Urothelium cell line (cell line): ENCODE data around the gene SLF2.
A peak's percentile ranks its signal among the peaks of the same experiment; 100 is the strongest.

ENCODE experiments used
- DNase-seq: peaks from one replicate; pipeline ENCODE4 v3.0.0; 2011; ENCODE audit warnings: low spot score, mixed read lengths
- FAIRE-seq: peaks from 2 replicates; lab custom pipeline; 2011; peaks lifted over from hg19 to GRCh38; lab: Jason Lieb, UNC

The SLF2 gene

GRCh38 chr10:100912605-100913469, at the start of gene SLF2:
Gene SLF2, plus strand, starts transcription at chr10:100912963. Its CDS starts 148 bp downstream, at chr10:100913111.
- peak; percentile 99 for DNase-seq
- FAIRE-seq: peak; percentile 89

- FAIRE-seq (no peak), DNase-seq (no peak)
These were observed 49.3 kb upstream of the SLF2 start for GRCh38 chr10:100863433-100863832.

GRCh38 chr10:100864036-100864885, 48.5 kb upstream of the SLF2 start:
- FAIRE-seq (no peak), DNase-seq (no peak)

GRCh38 chr10:100864978-100865377, 47.8 kb upstream of the SLF2 start:
- FAIRE-seq (no peak), DNase-seq (no peak)

GRCh38 chr10:100866010-100866409, 46.8 kb upstream of the SLF2 start:
- FAIRE-seq: no peak
- DNase-seq: no peak

GRCh38 chr10:100866575-100867098, 46.1 kb upstream of the SLF2 start:
- FAIRE-seq: no peak
- DNase-seq: no peak

GRCh38 chr10:100867261-100867963, 45.4 kb upstream of the SLF2 start:
- DNase-seq (no peak), FAIRE-seq (no peak)

- FAIRE-seq: no peak
- DNase-seq: no peak
These were observed 44.4 kb upstream of the SLF2 start for GRCh38 chr10:100868382-100868781.

GRCh38 chr10:100869399-100869798, 43.4 kb upstream of the SLF2 start:
- no peak for FAIRE-seq

GRCh38 chr10:100872034-100872791, 40.5 kb upstream of the SLF2 start:
- DNase-seq: peak; percentile 76
- peak; percentile 83 for FAIRE-seq

More at GRCh38 chr10:100869399-100869798, 43.4 kb upstream of the SLF2 start:
- DNase-seq: no peak

- DNase-seq (no peak), FAIRE-seq (no peak)
These were observed 39.5 kb upstream of the SLF2 start for GRCh38 chr10:100873146-100873826.

GRCh38 chr10:100873827-100874326, 38.9 kb upstream of the SLF2 start:
- no peak for FAIRE-seq

GRCh38 chr10:100874702-100875483, 37.9 kb upstream of the SLF2 start:
- DNase-seq (no peak), FAIRE-seq (no peak)

More at GRCh38 chr10:100873827-100874326, 38.9 kb upstream of the SLF2 start:
- no peak for DNase-seq

GRCh38 chr10:100875484-100876166, 37.1 kb upstream of the SLF2 start:
- DNase-seq: no peak
- FAIRE-seq: no peak

- no peak for FAIRE-seq
These were observed 35.9 kb upstream of the SLF2 start for GRCh38 chr10:100876585-100877460.

GRCh38 chr10:100877461-100877850, 35.3 kb upstream of the SLF2 start:
- peak; percentile 53 for FAIRE-seq
- DNase-seq: no peak

More at GRCh38 chr10:100876585-100877460, 35.9 kb upstream of the SLF2 start:
- DNase-seq: no peak
